HepG2 (cell line): ENCODE measurements around the gene TRAK1. TPM values are rescaled to one million over a fixed set of nuclear protein-coding genes. Genes with fewer than 3 reads are reported as not detected.

ENCODE experiments used
- ATF7 ChIP-seq, 2 experiments: fragments of 450-650 bp in 1 of 2; sonication (generic) in 1 of 2; formaldehyde crosslinking in 1 of 2; IDR thresholded peaks; 2 replicates each; pipeline versions ENCODE4 v1.4.0 to v1.6.1; 2016 to 2020; ENCODE audit warnings: antibody characterized with exemption in 1 of 2, mild to moderate bottlenecking in 1 of 2, missing genetic modification reagents in 1 of 2
- FLYWCH1 ChIP-seq: sonication (generic); formaldehyde crosslinking; IDR thresholded peaks from 2 replicates; pipeline ENCODE4 v1.8.1; 2023; ENCODE audit warnings: mild to moderate bottlenecking, missing genetic modification reagents
- KDM5B ChIP-seq: sonication (generic); formaldehyde crosslinking; IDR thresholded peaks from 2 replicates; pipeline ENCODE4 v1.4.0; 2020; ENCODE audit warnings: missing genetic modification reagents, mild to moderate bottlenecking, borderline replicate concordance
- MEF2D ChIP-seq: sonication (generic); formaldehyde crosslinking; IDR thresholded peaks from 2 replicates; pipeline ENCODE4 v1.5.1; 2020; ENCODE audit warnings: mild to moderate bottlenecking, missing genetic modification reagents
- NFKBIZ ChIP-seq: IDR thresholded peaks from 2 replicates; pipeline ENCODE4 v1.6.1; 2018; ENCODE audit warnings: missing genetic modification reagents, missing compliant biosample characterization
- SOX6 ChIP-seq, 2 experiments: fragments of 450-650 bp in 1 of 2; sonication (generic) in 1 of 2; formaldehyde crosslinking in 1 of 2; IDR thresholded peaks; 2 replicates each; pipeline versions ENCODE4 v1.4.0 to v1.6.1; 2017 to 2020; ENCODE audit warnings: antibody characterized with exemption in 1 of 2, mild to moderate bottlenecking in 1 of 2, missing genetic modification reagents in 1 of 2
- TEAD2 ChIP-seq: sonication (generic); formaldehyde crosslinking; IDR thresholded peaks from 2 replicates; pipeline ENCODE4 v1.9.0; 2021; ENCODE audit warnings: missing genetic modification reagents
- ZNF143 ChIP-seq: sonication (generic); formaldehyde crosslinking; IDR thresholded peaks from 2 replicates; pipeline ENCODE4 v1.4.0; 2020; ENCODE audit warnings: missing genetic modification reagents
- ZNF160 ChIP-seq: sonication (generic); formaldehyde crosslinking; IDR thresholded peaks from 2 replicates; pipeline ENCODE4 v1.8.0; 2022; ENCODE audit warnings: mild to moderate bottlenecking, inconsistent platforms, missing genetic modification reagents
- ZNF260 ChIP-seq: sonication (generic); formaldehyde crosslinking; IDR thresholded peaks from 2 replicates; pipeline ENCODE4 v1.4.0; 2020; ENCODE audit warnings: missing genetic modification reagents, low read depth, mild to moderate bottlenecking, borderline replicate concordance
- ZNF296 ChIP-seq: sonication (generic); formaldehyde crosslinking; conservative IDR thresholded peaks from 2 replicates; pipeline ENCODE4 v1.5.0; 2020; ENCODE audit warnings: mild to moderate bottlenecking, missing genetic modification reagents
- ZNF557 ChIP-seq: sonication (generic); formaldehyde crosslinking; IDR thresholded peaks from 2 replicates; pipeline ENCODE4 v1.4.0; 2020; ENCODE audit warnings: missing genetic modification reagents
- ZNF597 ChIP-seq: sonication (generic); formaldehyde crosslinking; IDR thresholded peaks from 2 replicates; pipeline ENCODE4 v1.5.0; 2020; ENCODE audit warnings: missing genetic modification reagents
- ZNF672 ChIP-seq: sonication (generic); formaldehyde crosslinking; IDR thresholded peaks from 2 replicates; pipeline ENCODE4 v1.8.1; 2022; ENCODE audit warnings: missing genetic modification reagents
- ZNF704 ChIP-seq: sonication (generic); formaldehyde crosslinking; IDR thresholded peaks from 2 replicates; pipeline ENCODE4 v1.8.1; 2023; ENCODE audit warnings: mild to moderate bottlenecking, inconsistent platforms, moderate library complexity, missing genetic modification reagents, borderline replicate concordance
- ZNF790 ChIP-seq: sonication (generic); formaldehyde crosslinking; IDR thresholded peaks from 2 replicates; pipeline ENCODE4 v1.8.0; 2022; ENCODE audit warnings: missing genetic modification reagents, mild to moderate bottlenecking, borderline replicate concordance
- ZSCAN12 ChIP-seq: sonication (generic); formaldehyde crosslinking; IDR thresholded peaks from 2 replicates; pipeline ENCODE4 v1.9.0; 2021; ENCODE audit warnings: mild to moderate bottlenecking, missing genetic modification reagents
- ZSCAN22 ChIP-seq: sonication (generic); formaldehyde crosslinking; IDR thresholded peaks from 2 replicates; pipeline ENCODE4 v1.4.0; 2020; ENCODE audit warnings: mild to moderate bottlenecking, missing genetic modification reagents
- polyA plus RNA-seq, 8 experiments: library from polyadenylated mRNA; depleted of rRNA in 3 of 8; stranded (reverse) in 7 of 8; unstranded in 1 of 8; fragments of >200 nt; fragmentation: Illumina TruSeq in 4 of 8; extraction: Trizol in 4 of 8; gene quantifications; 2 replicates each; pipeline versions ENCODE4 v1.2.1 to v1.2.3, GENCODE V29; 2011 to 2016; ENCODE audit warnings: low read depth in 4 of 8, missing spikeins in 1 of 8, mixed read lengths in 1 of 8; ENCODE audit not compliant: insufficient read depth in 1 of 8
- total RNA-seq, 5 experiments: library from RNA; depleted of rRNA; stranded (reverse); fragments of >200 nt; fragmentation: Illumina TruSeq; extraction: Trizol; gene quantifications; 2 replicates each; pipeline ENCODE4 v1.2.3, GENCODE V29; 2016; ENCODE audit warnings: low read depth in 1 of 5
- TF ChIP-seq, protein P1 (sequence below): sonication (generic); formaldehyde crosslinking; IDR thresholded peaks from 2 replicates; pipeline ENCODE4 v1.4.0; 2020; ENCODE audit warnings: mild to moderate bottlenecking, missing genetic modification reagents, borderline replicate concordance
- TF ChIP-seq, protein P2 (sequence below): sonication (generic); formaldehyde crosslinking; IDR thresholded peaks from 2 replicates; pipeline ENCODE4 v1.4.0; 2020; ENCODE audit warnings: missing genetic modification reagents, mild to moderate bottlenecking, borderline replicate concordance

The TRAK1 gene
- total and polyA plus RNA-seq, 2 of the 13 experiments (the other 11 are each of a cell fraction or from before 2014, with no cell fraction given): 20.5 to 46.6 TPM

DNA sequence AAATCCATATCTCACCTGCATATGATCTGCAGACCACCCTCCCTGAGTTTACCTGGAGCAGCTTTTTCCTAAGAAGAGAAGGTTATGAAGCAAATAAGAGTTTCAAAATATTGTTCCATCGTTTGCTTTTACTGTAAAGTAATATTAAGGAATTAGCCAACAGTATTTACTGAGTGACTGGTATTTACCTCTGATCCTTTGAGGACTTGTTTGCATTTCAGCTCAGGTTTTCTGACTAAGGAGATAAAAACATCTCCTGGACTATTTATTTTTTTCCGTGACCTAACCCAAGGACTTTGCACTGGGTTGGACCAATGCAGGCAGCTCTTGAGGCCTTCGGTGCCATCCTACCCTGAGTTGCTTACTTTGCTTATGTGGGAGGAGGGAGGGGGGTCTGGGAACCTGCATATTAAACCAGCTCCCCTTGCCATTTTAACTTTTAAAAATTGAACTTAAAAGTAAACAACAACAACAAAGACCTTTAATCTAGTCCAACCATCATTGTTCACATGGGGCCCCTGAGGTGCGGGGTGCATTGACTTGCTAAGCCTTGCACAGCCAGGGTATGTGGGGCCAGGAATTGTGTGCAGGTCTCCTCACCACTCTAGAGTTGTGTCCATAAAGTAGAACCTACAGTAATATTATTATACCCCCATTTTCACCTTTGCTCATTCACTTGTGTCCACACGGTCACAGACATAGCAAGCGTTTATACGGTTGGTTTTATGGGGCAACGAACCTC lies 39.3 kb downstream of the TRAK1 start (continued):
- TF ChIP-seq ZNF597: no peak
- 0 out of 2 replicates have a peak, but pooled peaks have one; percentile 37 for TF ChIP-seq KDM5B
- no peak for TF ChIP-seq ZSCAN22 (CRISPR knock-in tag)
- TF ChIP-seq TEAD2 (CRISPR knock-in tag): no peak
- no peak for TF ChIP-seq SOX6 (IDR thresholded peaks at IDR 0.05)
- peak; percentile 93 for TF ChIP-seq SOX6 (CRISPR knock-in tag; IDR thresholded peaks at IDR 0.05)
- TF ChIP-seq, protein P1, sequence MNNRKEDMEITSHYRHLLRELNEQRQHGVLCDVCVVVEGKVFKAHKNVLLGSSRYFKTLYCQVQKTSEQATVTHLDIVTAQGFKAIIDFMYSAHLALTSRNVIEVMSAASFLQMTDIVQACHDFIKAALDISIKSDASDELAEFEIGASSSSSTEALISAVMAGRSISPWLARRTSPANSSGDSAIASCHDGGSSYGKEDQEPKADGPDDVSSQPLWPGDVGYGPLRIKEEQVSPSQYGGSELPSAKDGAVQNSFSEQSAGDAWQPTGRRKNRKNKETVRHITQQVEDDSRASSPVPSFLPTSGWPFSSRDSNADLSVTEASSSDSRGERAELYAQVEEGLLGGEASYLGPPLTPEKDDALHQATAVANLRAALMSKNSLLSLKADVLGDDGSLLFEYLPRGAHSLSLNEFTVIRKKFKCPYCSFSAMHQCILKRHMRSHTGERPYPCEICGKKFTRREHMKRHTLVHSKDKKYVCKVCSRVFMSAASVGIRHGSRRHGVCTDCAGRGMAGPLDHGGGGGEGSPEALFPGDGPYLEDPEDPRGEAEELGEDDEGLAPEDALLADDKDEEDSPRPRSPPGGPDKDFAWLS (CRISPR knock-in tag): no peak
- no peak for TF ChIP-seq ZNF296 (CRISPR knock-in tag)
- TF ChIP-seq ZNF672 (CRISPR knock-in tag): no peak
- no peak for TF ChIP-seq ZNF704 (CRISPR knock-in tag)
- 0 out of 2 replicates have a peak, but pooled peaks have one; percentile 53 for TF ChIP-seq ZNF557 (CRISPR knock-in tag)
- no peak for TF ChIP-seq ZNF143 (CRISPR knock-in tag)
- TF ChIP-seq FLYWCH1 (CRISPR knock-in tag): 0 out of 2 replicates have a peak, but pooled peaks have one; percentile 24
- peak; percentile 80; the same call in 1 of the 2 replicates for TF ChIP-seq MEF2D (CRISPR knock-in tag)
- TF ChIP-seq, protein P2, sequence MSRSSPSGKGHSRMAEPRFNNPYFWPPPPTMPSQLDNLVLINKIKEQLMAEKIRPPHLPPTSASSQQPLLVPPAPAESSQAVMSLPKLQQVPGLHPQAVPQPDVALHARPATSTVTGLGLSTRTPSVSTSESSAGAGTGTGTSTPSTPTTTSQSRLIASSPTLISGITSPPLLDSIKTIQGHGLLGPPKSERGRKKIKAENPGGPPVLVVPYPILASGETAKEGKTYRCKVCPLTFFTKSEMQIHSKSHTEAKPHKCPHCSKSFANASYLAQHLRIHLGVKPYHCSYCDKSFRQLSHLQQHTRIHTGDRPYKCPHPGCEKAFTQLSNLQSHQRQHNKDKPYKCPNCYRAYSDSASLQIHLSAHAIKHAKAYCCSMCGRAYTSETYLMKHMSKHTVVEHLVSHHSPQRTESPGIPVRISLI (CRISPR knock-in tag): peak; percentile 91
- TF ChIP-seq NFKBIZ: peak; percentile 44; the same call in 1 of the 2 replicates
- peak; percentile 64 for TF ChIP-seq ATF7 (IDR thresholded peaks at IDR 0.05)
- peak; percentile 83; the same call in 1 of the 2 replicates for TF ChIP-seq ATF7 (CRISPR knock-in tag; IDR thresholded peaks at IDR 0.05)
- TF ChIP-seq ZNF160: no peak
- TF ChIP-seq ZNF260: no peak
- no peak for TF ChIP-seq ZSCAN12 (CRISPR knock-in tag)
- TF ChIP-seq ZNF790: no peak
